H1 (cell line): Measurements from ENCODE around the gene GPX4. TPM values are rescaled to one million over a fixed set of nuclear protein-coding genes. Genes with fewer than 3 reads are reported as not detected.

Source experiments
- CTCF ChIA-PET: fragments of 300-600 bp; sonication (Branson Sonifier 250); formaldehyde crosslinking; loops from one replicate; lab custom pipeline; 2021; ENCODE audit not compliant: partially characterized antibody; lab: Charles Lee
- POLR2A ChIA-PET: fragments of 300-600 bp; sonication (Branson Sonifier 250); formaldehyde crosslinking; loops from one replicate; lab custom pipeline; 2021; ENCODE audit warnings: inconsistent platforms; ENCODE audit not compliant: partially characterized antibody; lab: Charles Lee
- DNase-seq, 2 experiments: peaks; one replicate each; pipeline versions ENCODE4 v3.0.0 to v3.0.0-alpha.2; 2010 to 2022; ENCODE audit warnings: low spot score in 2 of 2, low read depth in 1 of 2, mixed read lengths in 1 of 2
- FAIRE-seq: peaks from 2 replicates; lab custom pipeline; 2011; peaks lifted over from hg19 to GRCh38; lab: Jason Lieb, UNC
- H2AFZ ChIP-seq: 2 replicates; pipeline ENCODE4 v1.8.1; 2012; ENCODE audit warnings: low read length, inconsistent platforms
- H2AK5ac ChIP-seq: 2 replicates; pipeline ENCODE4 v1.6.1; 2013; ENCODE audit warnings: low read depth, low read length
- H2BK120ac ChIP-seq: replicated peaks from 2 replicates; pipeline ENCODE3; 2013; ENCODE audit warnings: low read depth, low read length, inconsistent platforms
- H2BK12ac ChIP-seq: 2 replicates; pipeline ENCODE4 v1.6.1; 2013; ENCODE audit warnings: low read depth, low read length
- H2BK15ac ChIP-seq: 2 replicates; pipeline ENCODE4 v1.6.1; 2013; ENCODE audit warnings: low read length
- H2BK20ac ChIP-seq: 2 replicates; pipeline ENCODE4 v1.6.1; 2013; ENCODE audit warnings: low read length
- H2BK5ac ChIP-seq: 2 replicates; pipeline ENCODE4 v1.6.1; 2013; ENCODE audit warnings: low read depth, low read length
- H3K14ac ChIP-seq: 2 replicates; pipeline ENCODE4 v1.6.1; 2013; ENCODE audit warnings: inconsistent platforms; ENCODE audit not compliant: insufficient read length
- H3K18ac ChIP-seq: 2 replicates; pipeline ENCODE4 v1.6.1; 2013; ENCODE audit warnings: low read length; ENCODE audit errors: extremely low read depth
- H3K23ac ChIP-seq: 2 replicates; pipeline ENCODE4 v1.6.1; 2013; ENCODE audit warnings: inconsistent platforms; ENCODE audit not compliant: insufficient read length
- H3K23me2 ChIP-seq: 2 replicates; pipeline ENCODE4 v1.6.1; 2013; ENCODE audit warnings: low read depth, low read length
- H3K27ac ChIP-seq: 2 replicates; pipeline ENCODE4 v1.6.1; 2011; ENCODE audit warnings: low read depth, low read length, inconsistent platforms
- H3K27me3 ChIP-seq, 4 experiments: replicated peaks in 1 of 4; 1 replicate in 1 of 4; 2 replicates in 3 of 4; pipeline versions ENCODE4 v1.6.1 to v1.8.1; 2011 to 2013; ENCODE audit warnings: low read length in 3 of 4, mild to moderate bottlenecking in 3 of 4, inconsistent platforms in 2 of 4, mixed read lengths in 2 of 4, moderate library complexity in 1 of 4; ENCODE audit not compliant: control insufficient read depth in 3 of 4, insufficient read depth in 3 of 4; ENCODE audit errors: extremely low read depth in 1 of 4
- H3K36me3 ChIP-seq, 4 experiments: 2 replicates each; pipeline versions ENCODE4 v1.6.1 to v1.8.1; 2011 to 2013; ENCODE audit warnings: mild to moderate bottlenecking in 4 of 4, low read length in 3 of 4, moderate library complexity in 2 of 4, control low read depth in 1 of 4, inconsistent platforms in 1 of 4; ENCODE audit not compliant: insufficient read depth in 4 of 4, control insufficient read depth in 2 of 4
- H3K4ac ChIP-seq: replicated peaks from 2 replicates; pipeline ENCODE3; 2013; ENCODE audit warnings: low read length, low read depth, mixed read lengths, inconsistent platforms; ENCODE audit not compliant: insufficient read length
- H3K4me1 ChIP-seq, 4 experiments: replicated peaks in 1 of 4; 1 replicate in 1 of 4; 2 replicates in 3 of 4; pipeline versions ENCODE4 v1.6.1 to v1.8.1; 2011 to 2013; ENCODE audit warnings: low read length in 3 of 4, inconsistent platforms in 2 of 4, mixed read lengths in 1 of 4; ENCODE audit not compliant: insufficient read depth in 4 of 4, control insufficient read depth in 3 of 4
- H3K4me2 ChIP-seq, 2 experiments: 2 replicates each; pipeline versions ENCODE4 v1.6.1 to v1.8.1; 2011 to 2013; ENCODE audit warnings: low read depth in 2 of 2, low read length in 2 of 2, control low read depth in 1 of 2, inconsistent platforms in 1 of 2, mild to moderate bottlenecking in 1 of 2; ENCODE audit not compliant: insufficient read depth in 1 of 2
- H3K4me3 ChIP-seq, 4 experiments: fragments of 200-600, 300-600 bp in 1 of 4; sonication (generic), shearing (Covaris generic), sonication (Bioruptor Twin) in 1 of 4; 2 replicates each; pipeline versions ENCODE4 v1.5.1 to v1.8.1; 2011 to 2016; ENCODE audit warnings: low read length in 4 of 4, low read depth in 3 of 4, control low read depth in 2 of 4, inconsistent platforms in 2 of 4, mild to moderate bottlenecking in 2 of 4, mixed read lengths in 1 of 4, moderate library complexity in 1 of 4; ENCODE audit not compliant: insufficient read depth in 2 of 4; ENCODE audit errors: extremely low read depth in 1 of 4
- H3K56ac ChIP-seq: replicated peaks from 2 replicates; pipeline ENCODE3; 2013; ENCODE audit warnings: low read depth, mild to moderate bottlenecking, mixed read lengths, low read length, inconsistent platforms; ENCODE audit not compliant: insufficient read length
- H3K79me1 ChIP-seq: 2 replicates; pipeline ENCODE4 v1.6.1; 2013; ENCODE audit warnings: low read depth, low read length, control low read depth
- H3K79me2 ChIP-seq, 2 experiments: 2 replicates each; pipeline versions ENCODE4 v1.6.1 to v1.8.1; 2012 to 2013; ENCODE audit warnings: low read length in 2 of 2, mild to moderate bottlenecking in 2 of 2, inconsistent platforms in 1 of 2; ENCODE audit not compliant: insufficient read depth in 2 of 2, control insufficient read depth in 1 of 2
- H3K9ac ChIP-seq, 4 experiments: replicated peaks in 1 of 4; 1 replicate in 1 of 4; 2 replicates in 3 of 4; pipeline versions ENCODE4 v1.6.1 to v1.8.1; 2011 to 2013; ENCODE audit warnings: low read depth in 3 of 4, low read length in 3 of 4, control low read depth in 2 of 4, mild to moderate bottlenecking in 2 of 4, moderate library complexity in 2 of 4, inconsistent platforms in 1 of 4; ENCODE audit errors: extremely low read depth in 1 of 4
- H3K9me3 ChIP-seq, 2 experiments: 2 replicates each; pipeline versions ENCODE4 v1.6.1 to v1.8.1; 2012 to 2013; ENCODE audit warnings: mild to moderate bottlenecking in 2 of 2, moderate library complexity in 2 of 2, control low read depth in 1 of 2, inconsistent platforms in 1 of 2, low read depth in 1 of 2, low read length in 1 of 2, mixed read lengths in 1 of 2; ENCODE audit not compliant: insufficient read depth in 2 of 2
- H4K20me1 ChIP-seq, 2 experiments: replicated peaks in 1 of 2; 2 replicates each; pipeline versions ENCODE3 to v1.8.1; 2011 to 2013; ENCODE audit warnings: inconsistent platforms in 2 of 2, low read length in 2 of 2, mild to moderate bottlenecking in 1 of 2; ENCODE audit not compliant: insufficient read depth in 2 of 2, control insufficient read depth in 1 of 2
- H4K5ac ChIP-seq: 2 replicates; pipeline ENCODE4 v1.6.1; 2013; ENCODE audit warnings: low read length, low read depth, mixed read lengths, inconsistent platforms; ENCODE audit not compliant: insufficient read length
- H4K8ac ChIP-seq: 2 replicates; pipeline ENCODE4 v1.8.0; 2013; ENCODE audit warnings: mild to moderate bottlenecking, moderate library complexity, low read length, inconsistent platforms; ENCODE audit not compliant: insufficient read depth; ENCODE audit errors: extremely low read depth
- H4K91ac ChIP-seq: replicated peaks from 2 replicates; pipeline ENCODE3; 2013; ENCODE audit warnings: low read length, mixed read lengths, inconsistent platforms; ENCODE audit not compliant: insufficient read length
- CHD1 ChIP-seq: IDR thresholded peaks from 2 replicates; pipeline ENCODE4 v1.6.1; 2012; ENCODE audit warnings: low read depth, low read length, improper control_type of control experiment
- CHD2 ChIP-seq: IDR thresholded peaks from 2 replicates; pipeline ENCODE4 v1.6.1; 2012; ENCODE audit warnings: low read length, improper control_type of control experiment
- HDAC2 ChIP-seq, 2 experiments: fragments of 300-600 bp in 1 of 2; sonication (generic) in 1 of 2; IDR thresholded peaks; 2 replicates each; pipeline ENCODE4 v1.6.1; 2011 to 2012; ENCODE audit warnings: low read depth in 2 of 2, low read length in 2 of 2, mild to moderate bottlenecking in 2 of 2, moderate library complexity in 2 of 2, borderline replicate concordance in 1 of 2, inconsistent platforms in 1 of 2
- SAP30 ChIP-seq: fragments of 300-600 bp; sonication (generic); IDR thresholded peaks from 2 replicates; pipeline ENCODE4 v1.7.1; 2012; ENCODE audit warnings: low read length, moderate library complexity, mild to moderate bottlenecking, inconsistent platforms; ENCODE audit not compliant: insufficient read depth, insufficient replicate concordance
- WGBS, 2 experiments: shearing (Covaris generic) in 1 of 2; methylation state at CpG; one replicate each; pipeline versions ENCODE4 v1.1.6 to v1.1.7; 2013 to 2015; ENCODE audit warnings: low lambda C conversion rate in 2 of 2, mixed read lengths in 2 of 2, inconsistent platforms in 1 of 2, low coverage in 1 of 2, missing lambda C conversion rate in 1 of 2; ENCODE audit not compliant: insufficient replicate concordance in 2 of 2, insufficient coverage in 1 of 2, insufficient read length in 1 of 2; ENCODE audit errors: extremely low coverage in 1 of 2, missing lambda C conversion rate in 1 of 2; 5-methylcytosine and 5-hydroxymethylcytosine counted together
- polyA plus RNA-seq, 7 experiments: library from polyadenylated mRNA; depleted of rRNA in 3 of 7; stranded (reverse) in 5 of 7; unstranded in 2 of 7; fragments of >200 nt in 5 of 7; fragments of 200-250 nt in 2 of 7; gene quantifications; 1 replicate in 5 of 7; 2 replicates in 1 of 7; 4 replicates in 1 of 7; pipeline versions ENCODE4 v1.2.1 to v1.2.3, GENCODE V29; 2011 to 2013; ENCODE audit warnings: missing spikeins in 2 of 7, mixed read lengths in 2 of 7
- total RNA-seq: library from RNA; stranded (reverse); fragmentation: NEBNext Ultra II Directional; extraction: Animal tissue kit (Norgen Biotek cat#: 25700); gene quantifications from 2 replicates; pipeline ENCODE4 v1.2.1, GENCODE V29; 2021

GPX4 gene
- total and polyA plus RNA-seq, 2 of the 8 experiments (the other 6 are each of a cell fraction or from before 2014, with no cell fraction given), result 342 to 693 TPM

DNA sequence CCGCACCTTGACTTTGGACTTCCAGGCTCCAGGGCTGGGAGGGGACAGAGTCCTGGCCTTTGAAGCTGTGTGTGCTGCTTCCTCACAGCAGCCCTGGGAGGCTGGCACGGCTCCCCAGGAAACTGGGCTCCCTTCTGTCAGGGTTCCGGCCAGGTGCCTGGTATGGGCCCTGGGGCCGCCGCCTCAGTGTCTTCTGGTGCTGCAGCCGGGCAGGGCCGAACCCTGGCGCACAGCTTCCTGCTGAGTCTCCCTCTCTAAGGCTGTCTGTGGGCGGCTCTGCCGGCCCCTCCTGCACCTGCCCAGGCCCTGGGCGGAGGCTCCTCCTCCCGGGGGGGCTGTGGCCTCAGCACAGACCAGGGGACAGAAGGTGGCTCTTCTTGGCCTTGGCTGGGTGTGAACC lies 32.4 kb downstream of the GPX4 start:
- Histone ChIP-seq H2BK12ac (no peak overlapping the region), H2AK5ac (no peak overlapping the region), H2BK15ac (no peak overlapping the region), H3K9me3 (no peaks in the 10 kb centered on the region), H4K91ac (no peak overlapping the region), H3K79me2 (no peaks in the 10 kb centered on the region; a peak in 1 of 4 replicates), H3K27me3 (no peaks in the 10 kb centered on the region), H3K18ac (no peak overlapping the region), H4K5ac (no peak overlapping the region), H2AFZ (no peak overlapping the region), H2BK5ac (no peak overlapping the region), H3K56ac (no peak overlapping the region), H3K4me1 (peaks cover 0 to 16% (median 7%) of the 10 kb centered on the region in 4 experiments; a peak in 6 of 7 replicates), H4K8ac (no peak overlapping the region; the same call in 1 of the 2 replicates), H3K4ac (no peak overlapping the region), H3K23me2 (peaks cover 4% of the 10 kb centered on the region; the same call in 1 of the 2 replicates), H3K79me1 (peaks cover 6% of the 10 kb centered on the region), H3K14ac (no peak overlapping the region), H3K23ac (no peak overlapping the region), H3K9ac (no peak overlapping the region), H3K4me3 (no peak overlapping the region), H2BK20ac (no peak overlapping the region), H3K36me3 (no peaks in the 10 kb centered on the region), H3K4me2 (no peak overlapping the region), H3K27ac (no peak overlapping the region)
- 94% methylated on average over 12 of the region's 12 CpGs; no CpG with 5 or more reads in 1 of the 2 experiments for WGBS, 2 experiments
- CTCF ChIA-PET, result interaction anchor here (0.9 to 1.3 kb wide), 2 partner anchors 42 to 54 kb away, joined by 3 to 5 read pairs; no protein-coding TSS in a partner anchor
- DNase-seq (no peak), FAIRE-seq (no peak)
- no peak for TF ChIP-seq SAP30
- TF ChIP-seq HDAC2 (IDR thresholded peaks at IDR 0.05; ENCODE audit: borderline replicate concordance in 1 of 2, low read depth in 2 of 2, low read length in 2 of 2), result no peak
- no peak for TF ChIP-seq CHD1
- no peak for TF ChIP-seq CHD2
- TF ChIP-seq, all 59 proteins: peak for 0
- Histone ChIP-seq H2BK120ac (no peak overlapping the region), H4K20me1 (peaks cover 2 to 10% of the 10 kb centered on the region in 2 experiments)
- POLR2A ChIA-PET, result interaction anchor here (0.6 to 1.5 kb wide), 4 partner anchors 10 to 108 kb away, joined by 3 to 7 read pairs (median 4); no protein-coding TSS in a partner anchor
